ENCODE measurements around the gene MGAT2.

GRCh38 chr14:49653508-49653907 lies 32.9 kb downstream of the MGAT2 start:
- TF ChIP-seq, protein P1, sequence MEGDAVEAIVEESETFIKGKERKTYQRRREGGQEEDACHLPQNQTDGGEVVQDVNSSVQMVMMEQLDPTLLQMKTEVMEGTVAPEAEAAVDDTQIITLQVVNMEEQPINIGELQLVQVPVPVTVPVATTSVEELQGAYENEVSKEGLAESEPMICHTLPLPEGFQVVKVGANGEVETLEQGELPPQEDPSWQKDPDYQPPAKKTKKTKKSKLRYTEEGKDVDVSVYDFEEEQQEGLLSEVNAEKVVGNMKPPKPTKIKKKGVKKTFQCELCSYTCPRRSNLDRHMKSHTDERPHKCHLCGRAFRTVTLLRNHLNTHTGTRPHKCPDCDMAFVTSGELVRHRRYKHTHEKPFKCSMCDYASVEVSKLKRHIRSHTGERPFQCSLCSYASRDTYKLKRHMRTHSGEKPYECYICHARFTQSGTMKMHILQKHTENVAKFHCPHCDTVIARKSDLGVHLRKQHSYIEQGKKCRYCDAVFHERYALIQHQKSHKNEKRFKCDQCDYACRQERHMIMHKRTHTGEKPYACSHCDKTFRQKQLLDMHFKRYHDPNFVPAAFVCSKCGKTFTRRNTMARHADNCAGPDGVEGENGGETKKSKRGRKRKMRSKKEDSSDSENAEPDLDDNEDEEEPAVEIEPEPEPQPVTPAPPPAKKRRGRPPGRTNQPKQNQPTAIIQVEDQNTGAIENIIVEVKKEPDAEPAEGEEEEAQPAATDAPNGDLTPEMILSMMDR (IDR thresholded peaks at IDR 0.05; ENCODE audit: low read depth, low read length, missing input control) = no peak
- TF ChIP-seq TAF1 (conservative IDR thresholded peaks at IDR 0.05) (no peak), SP1 (IDR thresholded peaks at IDR 0.05) (no peak), REST (IDR thresholded peaks at IDR 0.05) (no peak), NR2F2 (IDR thresholded peaks at IDR 0.05) (no peak), YY1 (IDR thresholded peaks at IDR 0.05) (no peak)
- TF ChIP-seq, protein P2, sequence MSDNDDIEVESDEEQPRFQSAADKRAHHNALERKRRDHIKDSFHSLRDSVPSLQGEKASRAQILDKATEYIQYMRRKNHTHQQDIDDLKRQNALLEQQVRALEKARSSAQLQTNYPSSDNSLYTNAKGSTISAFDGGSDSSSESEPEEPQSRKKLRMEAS (IDR thresholded peaks at IDR 0.05) = no peak
- TF ChIP-seq, protein P3, sequence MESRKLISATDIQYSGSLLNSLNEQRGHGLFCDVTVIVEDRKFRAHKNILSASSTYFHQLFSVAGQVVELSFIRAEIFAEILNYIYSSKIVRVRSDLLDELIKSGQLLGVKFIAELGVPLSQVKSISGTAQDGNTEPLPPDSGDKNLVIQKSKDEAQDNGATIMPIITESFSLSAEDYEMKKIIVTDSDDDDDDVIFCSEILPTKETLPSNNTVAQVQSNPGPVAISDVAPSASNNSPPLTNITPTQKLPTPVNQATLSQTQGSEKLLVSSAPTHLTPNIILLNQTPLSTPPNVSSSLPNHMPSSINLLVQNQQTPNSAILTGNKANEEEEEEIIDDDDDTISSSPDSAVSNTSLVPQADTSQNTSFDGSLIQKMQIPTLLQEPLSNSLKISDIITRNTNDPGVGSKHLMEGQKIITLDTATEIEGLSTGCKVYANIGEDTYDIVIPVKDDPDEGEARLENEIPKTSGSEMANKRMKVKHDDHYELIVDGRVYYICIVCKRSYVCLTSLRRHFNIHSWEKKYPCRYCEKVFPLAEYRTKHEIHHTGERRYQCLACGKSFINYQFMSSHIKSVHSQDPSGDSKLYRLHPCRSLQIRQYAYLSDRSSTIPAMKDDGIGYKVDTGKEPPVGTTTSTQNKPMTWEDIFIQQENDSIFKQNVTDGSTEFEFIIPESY (IDR thresholded peaks at IDR 0.05) = no peak

All from liver (tissue), 3 donors.